Transverse colon (tissue), 3 donors: ENCODE results near the gene ZNF575.

ENCODE experiments used
- POLR2A ChIP-seq: fragments of 450-650 bp; IDR thresholded peaks from one replicate; pipeline ENCODE4 v1.6.1; 2016; ENCODE audit warnings: antibody characterized with exemption, mild to moderate bottlenecking, moderate library complexity
- TF ChIP-seq, protein P1 (sequence below), 5 experiments: fragments of 200-600 bp in 3 of 5; fragments of 450-650 bp in 2 of 5; sonication (generic) in 3 of 5; IDR thresholded peaks; 1 replicate in 2 of 5; 2 replicates in 3 of 5; pipeline ENCODE4 v1.5.1; 2016 to 2017; ENCODE audit warnings: antibody characterized with exemption in 5 of 5, inconsistent platforms in 3 of 5, mild to moderate bottlenecking in 2 of 5, moderate library complexity in 1 of 5

DNA sequence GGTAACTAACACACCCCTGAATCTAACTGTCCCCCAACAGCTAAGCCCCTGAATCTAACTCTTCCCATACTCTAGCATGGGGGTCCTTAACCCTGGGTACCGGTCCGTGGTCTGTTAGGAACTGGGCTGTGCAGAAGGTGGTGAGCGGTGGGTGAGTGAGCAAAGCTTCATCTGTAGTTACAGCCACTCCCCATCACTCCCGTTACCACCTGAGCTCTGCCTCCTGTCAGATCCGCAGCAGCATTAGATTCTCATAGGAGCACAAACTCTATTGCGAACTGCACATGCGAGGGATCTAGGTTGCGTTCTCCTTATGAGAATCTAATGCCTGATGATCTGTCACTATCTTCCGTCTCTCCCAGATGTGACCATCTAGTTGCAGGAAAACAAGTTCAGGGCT, 22.3 kb upstream of the ZNF575 start:
- TF ChIP-seq, protein P1, sequence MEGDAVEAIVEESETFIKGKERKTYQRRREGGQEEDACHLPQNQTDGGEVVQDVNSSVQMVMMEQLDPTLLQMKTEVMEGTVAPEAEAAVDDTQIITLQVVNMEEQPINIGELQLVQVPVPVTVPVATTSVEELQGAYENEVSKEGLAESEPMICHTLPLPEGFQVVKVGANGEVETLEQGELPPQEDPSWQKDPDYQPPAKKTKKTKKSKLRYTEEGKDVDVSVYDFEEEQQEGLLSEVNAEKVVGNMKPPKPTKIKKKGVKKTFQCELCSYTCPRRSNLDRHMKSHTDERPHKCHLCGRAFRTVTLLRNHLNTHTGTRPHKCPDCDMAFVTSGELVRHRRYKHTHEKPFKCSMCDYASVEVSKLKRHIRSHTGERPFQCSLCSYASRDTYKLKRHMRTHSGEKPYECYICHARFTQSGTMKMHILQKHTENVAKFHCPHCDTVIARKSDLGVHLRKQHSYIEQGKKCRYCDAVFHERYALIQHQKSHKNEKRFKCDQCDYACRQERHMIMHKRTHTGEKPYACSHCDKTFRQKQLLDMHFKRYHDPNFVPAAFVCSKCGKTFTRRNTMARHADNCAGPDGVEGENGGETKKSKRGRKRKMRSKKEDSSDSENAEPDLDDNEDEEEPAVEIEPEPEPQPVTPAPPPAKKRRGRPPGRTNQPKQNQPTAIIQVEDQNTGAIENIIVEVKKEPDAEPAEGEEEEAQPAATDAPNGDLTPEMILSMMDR (IDR thresholded peaks at IDR 0.05), result no peak
- TF ChIP-seq POLR2A, result no peak
